PC-3 (cell line): Measurements from ENCODE around the gene SP8.

Source experiments
- EZH2phosphoT487 ChIP-seq: fragments of 300-600 bp; sonication (generic); IDR thresholded peaks from 2 replicates; pipeline ENCODE4 v1.6.1; 2018; ENCODE audit warnings: mild to moderate bottlenecking, antibody characterized with exemption, low read length, borderline replicate concordance
- TF ChIP-seq, protein P1 (sequence below): fragments of 300-600 bp; sonication (generic); conservative IDR thresholded peaks from 2 replicates; pipeline ENCODE4 v1.5.1; 2017; ENCODE audit warnings: antibody characterized with exemption, low read depth, mild to moderate bottlenecking, low read length

DNA sequence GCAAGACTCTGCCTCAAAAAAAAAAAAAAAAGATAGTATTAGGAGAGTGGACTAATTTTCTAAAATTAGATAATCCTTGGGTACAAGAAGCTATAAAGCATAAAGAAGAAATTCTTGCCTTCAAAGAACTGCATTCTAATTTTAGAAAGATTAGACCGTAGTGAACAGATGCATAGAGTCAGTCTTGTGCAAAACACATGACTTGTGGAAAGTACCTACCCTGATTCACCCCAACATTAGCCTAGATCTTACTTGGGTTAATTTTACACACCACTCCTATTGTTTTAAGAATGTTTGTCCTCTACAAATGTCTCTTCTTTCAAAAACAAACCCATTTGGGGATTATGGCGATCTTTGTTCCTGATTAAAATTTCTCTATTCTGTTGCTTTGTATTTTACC, 38.9 kb upstream of the SP8 start:
- TF ChIP-seq, protein P1, sequence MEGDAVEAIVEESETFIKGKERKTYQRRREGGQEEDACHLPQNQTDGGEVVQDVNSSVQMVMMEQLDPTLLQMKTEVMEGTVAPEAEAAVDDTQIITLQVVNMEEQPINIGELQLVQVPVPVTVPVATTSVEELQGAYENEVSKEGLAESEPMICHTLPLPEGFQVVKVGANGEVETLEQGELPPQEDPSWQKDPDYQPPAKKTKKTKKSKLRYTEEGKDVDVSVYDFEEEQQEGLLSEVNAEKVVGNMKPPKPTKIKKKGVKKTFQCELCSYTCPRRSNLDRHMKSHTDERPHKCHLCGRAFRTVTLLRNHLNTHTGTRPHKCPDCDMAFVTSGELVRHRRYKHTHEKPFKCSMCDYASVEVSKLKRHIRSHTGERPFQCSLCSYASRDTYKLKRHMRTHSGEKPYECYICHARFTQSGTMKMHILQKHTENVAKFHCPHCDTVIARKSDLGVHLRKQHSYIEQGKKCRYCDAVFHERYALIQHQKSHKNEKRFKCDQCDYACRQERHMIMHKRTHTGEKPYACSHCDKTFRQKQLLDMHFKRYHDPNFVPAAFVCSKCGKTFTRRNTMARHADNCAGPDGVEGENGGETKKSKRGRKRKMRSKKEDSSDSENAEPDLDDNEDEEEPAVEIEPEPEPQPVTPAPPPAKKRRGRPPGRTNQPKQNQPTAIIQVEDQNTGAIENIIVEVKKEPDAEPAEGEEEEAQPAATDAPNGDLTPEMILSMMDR: no peak
- no peak for TF ChIP-seq EZH2phosphoT487
